A673 (cell line): Measurements from ENCODE around the gene PPP5C.

Source experiments
- CTCF ChIP-seq: fragments of 300-800, 200-600 bp; sonication (generic); conservative IDR thresholded peaks from 2 replicates; pipeline ENCODE4 v1.5.1; 2017; ENCODE audit warnings: low read depth, mild to moderate bottlenecking, antibody characterized with exemption, low read length, moderate library complexity, mixed read lengths
- EZH2 ChIP-seq: fragments of 200-600 bp; sonication (generic); IDR thresholded peaks from 2 replicates; pipeline ENCODE4 v1.6.1; 2017; ENCODE audit warnings: borderline replicate concordance, low read depth, mild to moderate bottlenecking, mixed read lengths, antibody characterized with exemption, low read length; ENCODE audit not compliant: poor library complexity, severe bottlenecking

- TF ChIP-seq CTCF (no peak), EZH2 (no peak)
Measured at GRCh38 chr19:46388311-46389095, 41.6 kb downstream of the PPP5C start.
